Thoracic aorta (tissue), 2 donors: Measurements from ENCODE around the gene KRTAP10-4. TPM values are rescaled to one million over a fixed set of nuclear protein-coding genes. Genes with fewer than 3 reads are reported as not detected.
"Not testable (repeated sequence)": the region's sequence is repeated elsewhere in the genome, so short reads cannot be mapped to it uniquely, and the experiment has no call there.

ENCODE experiments used
- ATAC-seq: fragments of 150-250 bp; one replicate; pipeline ENCODE4 v1.8.0; 2017; ENCODE audit warnings: low read depth; ENCODE audit not compliant: insufficient number of reproducible peaks, low FRiP score
- DNase-seq: peaks from one replicate; pipeline ENCODE4 v3.0.0-alpha.2; 2020; ENCODE audit warnings: low spot score
- H3K27ac ChIP-seq, 2 donors: fragments of 200-600 bp; sonication (generic); 1 replicate in 1 of 2; 2 replicates in 1 of 2; pipeline ENCODE4 v1.5.1; 2016; ENCODE audit warnings: mild to moderate bottlenecking in 2 of 2, moderate library complexity in 2 of 2
- H3K27me3 ChIP-seq: fragments of 200-600 bp; sonication (generic); replicated peaks from 2 replicates; pipeline ENCODE4 v1.6.0; 2016; ENCODE audit warnings: mild to moderate bottlenecking; ENCODE audit not compliant: insufficient read depth
- H3K36me3 ChIP-seq: fragments of 200-600 bp; sonication (generic); one replicate; pipeline ENCODE4 v1.5.1; 2016
- H3K4me1 ChIP-seq, 2 donors: fragments of 200-600 bp; sonication (generic); 1 replicate in 1 of 2; 2 replicates in 1 of 2; pipeline versions ENCODE4 v1.5.1 to v1.6.0; 2016; ENCODE audit warnings: low read depth in 2 of 2, mild to moderate bottlenecking in 1 of 2; ENCODE audit not compliant: control insufficient read depth in 1 of 2
- H3K4me3 ChIP-seq: fragments of 200-600 bp; sonication (generic); 2 replicates; pipeline ENCODE4 v1.5.1; 2016; ENCODE audit warnings: mild to moderate bottlenecking
- H3K9me3 ChIP-seq: fragments of 200-600 bp; sonication (generic); 2 replicates; pipeline ENCODE4 v1.5.1; 2016
- total RNA-seq, 2 donors: library from RNA; depleted of rRNA; stranded (reverse); fragments of >200 nt; gene quantifications; one replicate each; pipeline versions ENCODE4 v1.1.0 to v1.2.3, GENCODE V29; 2016
- TF ChIP-seq, protein P1 (sequence below): fragments of 200-600 bp; sonication (generic); IDR thresholded peaks from one replicate; pipeline ENCODE4 v1.5.1; 2019; ENCODE audit warnings: antibody characterized with exemption

The KRTAP10-4 gene
- total RNA-seq, 2 donors from 2014 or later, result not detected

DNA sequence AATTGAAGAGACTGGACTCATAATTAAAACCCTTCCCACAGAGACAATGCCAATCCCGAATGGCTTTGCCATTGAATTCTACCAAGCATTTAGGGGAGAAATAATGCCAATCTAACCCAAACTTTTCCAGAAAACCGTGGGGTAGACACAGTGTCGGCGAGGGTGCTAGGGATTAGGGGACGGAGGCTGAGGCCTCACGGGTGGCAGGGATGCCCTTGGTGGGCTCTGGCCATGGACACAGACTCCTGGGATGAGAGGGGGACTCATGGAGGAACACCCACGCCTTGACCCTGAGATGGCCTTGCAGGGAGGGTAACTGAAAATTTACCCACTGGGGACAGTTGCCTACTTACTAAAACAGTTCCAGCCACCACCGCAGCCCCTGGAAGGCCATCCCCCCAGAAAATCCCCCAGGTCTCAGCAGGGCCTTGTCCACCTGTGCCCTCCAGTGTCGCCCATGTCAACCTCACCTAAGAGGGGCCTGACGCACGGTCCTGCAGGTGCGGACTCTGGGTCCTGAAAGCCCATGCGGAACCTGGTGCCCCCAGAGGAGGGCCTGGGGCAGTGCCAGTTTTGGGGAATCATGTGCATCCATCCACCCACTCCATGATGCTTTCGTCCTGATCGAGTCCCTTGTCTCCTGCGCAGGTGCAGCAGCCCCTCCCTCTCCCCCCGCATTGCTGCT lies 5.0 kb downstream of the KRTAP10-4 start:
- Histone ChIP-seq H3K9me3 (peaks cover 13% of the 10 kb centered on the region), H3K4me3 (no peak overlapping the region), H3K36me3 (no peaks in the 10 kb centered on the region), H3K27me3 (no peaks in the 10 kb centered on the region), H3K4me1 (no peaks in the 10 kb centered on the region), H3K27ac (no peak overlapping the region)
- ATAC-seq (no peak), DNase-seq (no peak)
- TF ChIP-seq, protein P1, sequence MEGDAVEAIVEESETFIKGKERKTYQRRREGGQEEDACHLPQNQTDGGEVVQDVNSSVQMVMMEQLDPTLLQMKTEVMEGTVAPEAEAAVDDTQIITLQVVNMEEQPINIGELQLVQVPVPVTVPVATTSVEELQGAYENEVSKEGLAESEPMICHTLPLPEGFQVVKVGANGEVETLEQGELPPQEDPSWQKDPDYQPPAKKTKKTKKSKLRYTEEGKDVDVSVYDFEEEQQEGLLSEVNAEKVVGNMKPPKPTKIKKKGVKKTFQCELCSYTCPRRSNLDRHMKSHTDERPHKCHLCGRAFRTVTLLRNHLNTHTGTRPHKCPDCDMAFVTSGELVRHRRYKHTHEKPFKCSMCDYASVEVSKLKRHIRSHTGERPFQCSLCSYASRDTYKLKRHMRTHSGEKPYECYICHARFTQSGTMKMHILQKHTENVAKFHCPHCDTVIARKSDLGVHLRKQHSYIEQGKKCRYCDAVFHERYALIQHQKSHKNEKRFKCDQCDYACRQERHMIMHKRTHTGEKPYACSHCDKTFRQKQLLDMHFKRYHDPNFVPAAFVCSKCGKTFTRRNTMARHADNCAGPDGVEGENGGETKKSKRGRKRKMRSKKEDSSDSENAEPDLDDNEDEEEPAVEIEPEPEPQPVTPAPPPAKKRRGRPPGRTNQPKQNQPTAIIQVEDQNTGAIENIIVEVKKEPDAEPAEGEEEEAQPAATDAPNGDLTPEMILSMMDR, result no peak

DNA sequence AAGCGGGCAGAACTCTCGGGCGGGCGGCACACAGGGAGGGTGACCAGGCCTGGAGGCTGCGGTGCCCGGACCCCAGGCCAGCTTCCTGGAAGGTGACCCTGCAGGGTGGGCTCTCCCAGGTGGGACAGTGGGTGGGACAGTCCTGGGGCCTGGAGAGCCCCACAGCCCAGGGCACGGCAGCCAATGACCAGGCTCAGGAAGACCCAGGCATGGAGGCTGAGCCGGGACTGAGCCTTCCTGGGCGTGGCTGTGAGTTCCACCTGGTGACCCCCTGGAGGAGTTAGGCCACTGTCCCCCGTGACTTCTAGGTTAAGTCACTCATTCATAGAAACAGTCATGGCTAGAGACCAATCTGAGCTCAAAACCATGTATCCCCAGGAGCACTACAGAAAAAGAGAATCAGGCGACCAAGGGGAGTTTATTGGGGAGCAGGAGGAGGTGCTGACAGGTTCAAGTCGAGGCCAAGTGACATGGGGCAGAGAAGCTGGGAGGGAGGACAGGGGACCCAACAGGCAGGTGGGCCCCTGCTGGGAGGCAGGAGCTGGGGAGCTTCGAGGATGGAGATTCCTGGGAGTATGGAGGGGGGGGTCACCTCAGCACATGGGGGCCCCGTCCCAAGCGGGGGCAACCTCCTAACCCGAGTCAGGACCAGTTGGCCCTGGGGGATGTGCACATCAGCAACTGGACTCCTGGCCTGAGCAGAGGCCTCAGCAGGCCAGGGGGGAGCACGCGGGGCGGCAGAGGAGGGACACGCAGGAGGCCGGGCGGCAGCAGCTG lies 5.7 kb downstream of the KRTAP10-4 start:
- DNase-seq, result no peak
- no peak overlapping the region for H3K4me3 ChIP-seq

DNA sequence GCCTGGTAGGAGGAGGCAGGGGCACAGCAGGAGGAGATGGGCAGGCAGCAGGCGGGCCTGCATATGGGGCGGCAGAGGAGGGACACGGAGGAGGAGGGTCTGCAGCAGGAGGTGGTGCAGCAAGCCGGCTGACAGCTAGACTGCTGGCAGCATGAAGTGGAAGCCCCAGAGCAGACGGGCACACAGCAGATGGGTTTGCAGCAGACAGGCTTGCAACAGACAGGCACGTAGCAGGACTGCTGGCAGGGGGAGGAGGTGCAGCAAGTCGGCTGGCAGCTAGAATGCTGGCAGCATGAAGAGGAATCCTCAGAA lies 6.3 kb downstream of the KRTAP10-4 start:
- ATAC-seq (no peak), DNase-seq (no peak)
- Histone ChIP-seq H3K27ac (no peak overlapping the region), H3K27me3 (no peaks in the 10 kb centered on the region), H3K36me3 (no peaks in the 10 kb centered on the region), H3K4me3 (no peak overlapping the region), H3K4me1 (no peaks in the 10 kb centered on the region), H3K9me3 (peaks cover 13% of the 10 kb centered on the region)
- TF ChIP-seq, protein P1, result no peak

More for the DNA sequence above, 5.7 kb downstream of the KRTAP10-4 start:
- Histone ChIP-seq H3K4me1 (no peaks in the 10 kb centered on the region), H3K9me3 (peaks cover 13% of the 10 kb centered on the region), H3K36me3 (no peaks in the 10 kb centered on the region), H3K27me3 (no peaks in the 10 kb centered on the region), H3K27ac (no peak overlapping the region)
- ATAC-seq, result no peak
- TF ChIP-seq, protein P1, result no peak

DNA sequence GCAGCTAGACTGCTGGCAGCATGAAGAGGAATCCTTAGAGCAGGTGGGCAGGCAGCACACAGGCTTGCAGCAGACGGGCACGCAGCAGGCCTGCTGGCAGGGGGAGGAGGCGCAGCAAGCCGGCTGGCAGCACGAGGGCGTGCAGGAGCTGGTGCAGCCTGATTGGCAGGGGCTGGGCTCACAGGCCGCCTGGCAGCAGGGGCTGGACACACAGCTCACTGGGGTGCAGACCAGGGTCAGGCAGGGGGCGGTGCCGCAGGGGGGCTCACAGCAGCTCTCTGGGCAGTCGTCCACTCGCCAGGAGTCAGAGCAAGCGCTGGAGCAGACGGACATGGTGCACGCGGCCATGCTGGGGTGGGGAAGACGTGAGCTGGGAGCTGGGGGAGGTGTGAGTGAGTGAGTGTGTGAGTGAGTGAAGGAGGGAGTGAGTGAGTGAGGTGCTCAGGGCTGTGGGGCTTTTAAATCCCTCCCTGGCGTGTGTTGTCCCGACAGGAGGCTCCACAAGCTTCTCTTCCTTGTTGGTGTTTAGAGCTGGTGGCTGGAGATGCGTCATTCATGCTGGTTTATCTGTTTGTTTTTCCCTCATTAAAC lies 6.8 kb downstream of the KRTAP10-4 start, which contains the start of gene KRTAP10-5:
TSS of gene KRTAP10-5 (minus strand) at position 374 of the 591 bp plus-strand sequence. CDS start at position 348, 26 bp downstream.
- H3K4me1 ChIP-seq, H3K4me3 ChIP-seq, H3K36me3 ChIP-seq, DNase-seq, ATAC-seq, H3K27ac ChIP-seq, H3K27me3 ChIP-seq: not testable (repeated sequence)
- H3K9me3 ChIP-seq, result peaks cover 13% of the 10 kb centered on the region

DNA sequence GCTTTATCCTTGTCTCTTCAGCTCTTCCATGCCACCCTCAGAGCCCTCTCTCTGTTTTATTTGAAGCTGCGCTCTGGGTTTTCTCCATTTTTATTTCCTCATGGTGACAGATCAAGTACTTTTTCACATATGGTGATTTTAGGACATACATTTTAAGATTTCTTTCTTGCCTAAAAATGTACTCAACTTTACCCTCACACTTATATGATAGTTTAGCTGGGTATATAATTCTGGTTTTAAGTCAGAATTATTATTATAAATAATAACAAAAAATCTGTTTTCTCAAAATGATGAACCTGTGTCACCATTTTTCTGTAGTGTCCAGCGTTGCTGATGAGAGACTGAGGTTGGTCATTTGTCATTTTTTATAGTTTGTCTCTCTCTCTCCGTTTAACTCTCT lies 7.6 kb downstream of the KRTAP10-4 start:
- ATAC-seq, result no peak

More for the DNA sequence above, 7.6 kb downstream of the KRTAP10-4 start:
- Histone ChIP-seq H3K27me3 (no peaks in the 10 kb centered on the region), H3K4me3 (no peak overlapping the region), H3K9me3 (peaks cover 13% of the 10 kb centered on the region), H3K27ac (no peak overlapping the region), H3K36me3 (no peaks in the 10 kb centered on the region), H3K4me1 (no peaks in the 10 kb centered on the region)
- DNase-seq, result no peak
- TF ChIP-seq, protein P1, result no peak
